Colon (tissue), 2 donors: ENCODE measurements around the gene PATL2.
"Not testable (repeated sequence)": the region's sequence is repeated elsewhere in the genome, so short reads cannot be mapped to it uniquely, and the experiment has no call there.

Experiments
- FAIRE-seq: peaks from 2 replicates; lab custom pipeline; 2012; peaks lifted over from hg19 to GRCh38; lab: Jason Lieb, UNC
- donor health status: control.
- donor health status: control.

PATL2 gene

DNA sequence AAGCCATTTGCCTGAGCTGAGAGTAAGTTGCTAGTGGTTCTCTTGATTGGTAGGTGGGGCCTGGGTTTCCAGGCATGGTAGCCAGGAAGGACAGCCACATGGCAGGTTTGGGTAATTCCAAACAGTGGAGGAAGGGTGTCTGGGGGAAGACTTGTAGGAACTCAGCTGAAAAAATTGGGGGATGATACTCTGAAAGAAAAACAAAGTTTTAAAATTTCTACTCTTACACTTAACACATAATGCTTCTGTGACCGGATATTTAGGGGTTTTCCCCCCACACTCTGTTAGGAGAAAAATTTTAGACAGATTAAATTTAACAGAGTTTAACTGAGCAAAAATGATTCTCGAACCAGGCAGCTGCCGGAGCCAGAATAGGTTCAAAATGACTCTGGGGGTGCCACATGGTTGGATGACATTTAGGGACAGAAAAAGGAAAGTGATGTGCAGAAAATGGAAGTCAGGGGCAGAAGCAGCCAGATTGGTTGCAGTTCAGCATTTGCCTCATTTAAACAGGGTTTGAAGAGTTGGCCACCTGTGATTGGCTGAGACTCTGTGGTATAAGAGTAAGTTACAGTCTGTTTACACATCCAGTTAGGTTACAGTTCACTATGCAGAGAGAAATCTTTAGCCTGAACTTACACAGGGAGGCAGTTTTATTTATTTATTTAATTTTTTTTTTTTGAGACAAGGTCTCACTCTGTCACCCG lies 8.3 kb upstream of the PATL2 start:
- FAIRE-seq = no peak

- no peak for FAIRE-seq
Observed at GRCh38 chr15:44718927-44719292, 7.8 kb upstream of the PATL2 start.

DNA sequence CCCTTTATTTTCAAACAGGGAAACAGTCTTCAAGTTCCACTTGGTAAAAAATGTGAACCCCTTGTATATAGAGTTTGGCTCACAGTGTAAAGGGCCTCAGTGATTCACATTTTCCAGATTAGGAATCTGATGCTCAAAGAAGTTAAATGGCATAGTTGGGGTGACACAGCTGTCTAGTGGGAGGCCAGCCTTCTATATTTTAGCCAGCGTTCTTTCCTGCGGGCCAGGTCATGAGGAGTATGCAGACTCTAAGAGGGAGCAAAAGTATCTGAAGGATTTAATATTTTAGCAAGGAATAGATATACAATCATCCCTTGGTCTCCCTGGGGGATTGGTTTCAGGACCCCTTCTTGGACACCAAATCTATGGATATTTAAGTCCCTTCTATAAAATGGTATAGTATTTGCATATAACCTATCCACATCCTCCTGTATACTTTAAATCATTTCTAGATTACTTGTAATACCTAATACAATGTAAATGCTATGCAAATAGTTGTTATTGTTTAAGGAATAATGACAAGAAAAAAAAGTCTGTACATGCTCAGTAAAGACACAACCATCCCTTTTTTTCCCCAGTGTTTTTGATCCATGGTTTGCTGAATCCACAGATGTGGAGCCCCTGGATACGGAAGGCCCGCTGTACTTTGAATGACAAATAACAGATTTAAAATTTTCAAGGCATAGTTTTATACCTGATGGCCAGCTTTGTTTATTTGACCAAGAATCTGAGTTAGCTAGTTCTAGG lies 7.2 kb upstream of the PATL2 start:
- no peak for FAIRE-seq

DNA sequence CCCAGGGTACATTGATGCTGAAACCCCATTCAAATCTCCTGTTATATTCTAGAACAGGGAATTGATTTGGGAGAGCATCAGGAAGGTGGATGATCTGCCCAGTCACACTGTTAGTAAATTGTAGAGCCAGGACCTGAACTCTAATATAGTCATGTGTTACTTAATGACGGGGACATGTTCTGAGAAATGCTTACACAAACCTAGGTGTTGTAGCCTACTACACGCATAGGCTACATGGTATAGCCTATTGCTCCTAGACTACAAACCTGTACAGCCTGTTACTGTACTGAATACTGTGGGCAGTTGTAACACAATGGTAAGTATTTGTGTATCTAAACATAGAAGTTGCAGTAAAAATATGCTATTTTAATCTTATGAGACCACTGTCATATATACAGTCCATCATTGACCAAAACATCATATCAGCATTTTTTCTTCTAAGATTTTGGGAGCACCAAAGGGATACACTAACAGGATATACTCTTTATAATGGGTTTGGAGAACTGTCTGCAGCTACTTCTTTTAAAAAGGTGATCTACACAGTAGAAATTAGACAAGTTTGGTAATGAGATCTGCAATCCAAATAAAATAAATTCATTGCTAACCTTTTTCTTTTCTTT lies 6.0 kb upstream of the PATL2 start:
- no peak for FAIRE-seq

GRCh38 chr15:44715797-44716334 lies 4.7 kb upstream of the PATL2 start:
- FAIRE-seq = no peak

- no peak for FAIRE-seq
Observed at GRCh38 chr15:44715142-44715796, 4.1 kb upstream of the PATL2 start.

GRCh38 chr15:44713006-44713966 lies 2.2 kb upstream of the PATL2 start:
- FAIRE-seq = no peak

DNA sequence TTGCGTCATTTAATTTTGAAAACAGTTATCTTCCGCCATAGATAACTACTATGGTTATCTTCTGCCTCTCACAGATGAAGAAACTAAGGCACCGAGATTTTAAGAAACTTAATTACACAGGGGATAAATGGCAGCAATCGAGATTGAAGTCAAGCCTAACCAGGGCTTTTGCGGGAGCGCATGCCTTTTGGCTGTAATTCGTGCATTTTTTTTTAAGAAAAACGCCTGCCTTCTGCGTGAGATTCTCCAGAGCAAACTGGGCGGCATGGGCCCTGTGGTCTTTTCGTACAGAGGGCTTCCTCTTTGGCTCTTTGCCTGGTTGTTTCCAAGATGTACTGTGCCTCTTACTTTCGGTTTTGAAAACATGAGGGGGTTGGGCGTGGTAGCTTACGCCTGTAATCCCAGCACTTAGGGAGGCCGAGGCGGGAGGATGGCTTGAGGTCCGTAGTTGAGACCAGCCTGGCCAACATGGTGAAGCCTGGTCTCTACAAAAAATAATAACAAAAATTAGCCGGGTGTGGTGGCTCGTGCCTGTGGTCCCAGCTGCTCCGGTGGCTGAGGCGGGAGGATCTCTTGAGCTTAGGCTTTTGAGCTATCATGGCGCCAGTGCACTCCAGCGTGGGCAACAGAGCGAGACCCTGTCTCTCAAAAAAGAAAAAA lies 1.4 kb upstream of the PATL2 start:
- no peak for FAIRE-seq

DNA sequence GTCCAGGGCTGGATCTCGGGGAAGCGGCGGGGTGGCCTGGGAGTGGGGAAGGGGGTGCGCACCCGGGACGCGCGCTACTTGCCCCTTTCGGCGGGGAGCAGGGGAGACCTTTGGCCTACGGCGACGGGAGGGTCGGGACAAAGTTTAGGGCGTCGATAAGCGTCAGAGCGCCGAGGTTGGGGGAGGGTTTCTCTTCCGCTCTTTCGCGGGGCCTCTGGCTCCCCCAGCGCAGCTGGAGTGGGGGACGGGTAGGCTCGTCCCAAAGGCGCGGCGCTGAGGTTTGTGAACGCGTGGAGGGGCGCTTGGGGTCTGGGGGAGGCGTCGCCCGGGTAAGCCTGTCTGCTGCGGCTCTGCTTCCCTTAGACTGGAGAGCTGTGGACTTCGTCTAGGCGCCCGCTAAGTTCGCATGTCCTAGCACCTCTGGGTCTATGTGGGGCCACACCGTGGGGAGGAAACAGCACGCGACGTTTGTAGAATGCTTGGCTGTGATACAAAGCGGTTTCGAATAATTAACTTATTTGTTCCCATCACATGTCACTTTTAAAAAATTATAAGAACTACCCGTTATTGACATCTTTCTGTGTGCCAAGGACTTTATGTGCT lies 721 bp upstream of the PATL2 start:
- no peak for FAIRE-seq

DNA sequence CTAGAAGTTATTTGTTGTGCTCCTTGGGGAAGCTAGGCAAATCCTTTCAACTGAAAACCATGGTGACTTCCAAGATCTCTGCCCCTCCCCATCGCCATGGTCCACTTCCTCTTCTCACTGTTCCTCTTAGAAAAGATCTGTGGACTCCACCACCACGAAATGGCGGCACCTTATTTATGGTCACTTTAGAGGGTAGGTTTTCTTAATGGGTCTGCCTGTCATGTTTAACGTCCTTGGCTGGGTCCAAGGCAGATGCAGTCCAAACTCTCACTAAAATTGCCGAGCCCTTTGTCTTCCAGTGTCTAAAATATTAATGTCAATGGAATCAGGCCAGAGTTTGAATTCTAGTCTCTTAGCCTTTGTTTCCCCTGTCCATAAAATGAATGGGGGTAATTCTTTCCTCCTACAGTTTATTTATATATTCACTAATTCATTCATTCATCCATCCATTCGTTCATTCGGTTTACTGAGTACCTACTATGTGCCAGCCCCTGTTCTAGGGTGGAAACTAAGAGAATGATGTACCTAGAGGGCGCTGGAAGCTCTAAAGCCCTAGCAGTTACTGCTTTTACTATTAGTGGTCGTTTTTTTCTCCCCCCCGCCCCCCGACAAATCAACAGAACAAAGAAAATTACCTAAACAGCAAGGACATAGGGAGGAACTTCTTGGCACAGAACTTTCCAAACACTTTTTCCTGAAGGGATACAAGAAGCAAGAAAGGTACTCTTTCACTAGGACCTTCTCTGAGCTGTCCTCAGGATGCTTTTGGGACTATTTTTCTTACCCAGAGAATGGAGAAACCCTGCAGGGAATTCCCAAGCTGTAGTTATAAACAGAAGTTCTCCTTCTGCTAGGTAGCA lies 657 bp downstream of the PATL2 start:
- FAIRE-seq = no peak

GRCh38 chr15:44706946-44707636 lies 4.0 kb downstream of the PATL2 start:
- no peak for FAIRE-seq

DNA sequence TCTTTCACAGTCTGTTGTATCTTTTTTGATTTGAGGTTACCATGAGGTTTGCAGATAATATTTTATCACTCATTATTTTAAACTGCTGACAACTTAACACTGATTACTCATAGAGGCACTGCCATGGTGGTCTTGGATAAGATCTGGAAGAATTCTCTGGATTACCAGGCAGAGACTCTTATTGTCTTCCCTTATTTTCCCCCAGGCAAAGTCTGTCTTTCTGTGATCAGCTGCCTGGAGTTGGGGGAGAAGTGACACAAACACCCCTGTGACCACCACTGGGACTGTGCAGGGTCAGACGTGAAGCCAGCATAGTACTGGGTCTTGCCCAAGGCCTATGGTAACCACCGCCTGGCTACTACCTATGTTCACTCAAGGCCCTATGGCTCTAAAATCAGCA lies 4.7 kb downstream of the PATL2 start:
- FAIRE-seq = no peak

- no peak for FAIRE-seq
Observed at GRCh38 chr15:44705986-44706385, 5.1 kb downstream of the PATL2 start.

- not testable (repeated sequence) for FAIRE-seq
Observed at GRCh38 chr15:44700676-44701075, 10.4 kb downstream of the PATL2 start.

- FAIRE-seq = no peak
Observed at GRCh38 chr15:44698641-44699040, 12.5 kb downstream of the PATL2 start.

GRCh38 chr15:44697014-44697413 lies 14.1 kb downstream of the PATL2 start:
- no peak for FAIRE-seq

- no peak for FAIRE-seq
Observed at GRCh38 chr15:44695294-44695693, 15.8 kb downstream of the PATL2 start.

- no peak for FAIRE-seq
Observed at GRCh38 chr15:44694416-44694815, 16.7 kb downstream of the PATL2 start.

GRCh38 chr15:44692659-44693058 lies 18.5 kb downstream of the PATL2 start:
- FAIRE-seq = no peak
